H1 (cell line): ENCODE data around the gene SPRN. TPM values are rescaled to one million over a fixed set of nuclear protein-coding genes. Genes with fewer than 3 reads are reported as not detected.

Experiments
- CTCF ChIA-PET: fragments of 300-600 bp; sonication (Branson Sonifier 250); formaldehyde crosslinking; loops from one replicate; lab custom pipeline; 2021; ENCODE audit not compliant: partially characterized antibody; lab: Charles Lee
- POLR2A ChIA-PET: fragments of 300-600 bp; sonication (Branson Sonifier 250); formaldehyde crosslinking; loops from one replicate; lab custom pipeline; 2021; ENCODE audit warnings: inconsistent platforms; ENCODE audit not compliant: partially characterized antibody; lab: Charles Lee
- DNase-seq, 2 experiments: peaks; one replicate each; pipeline versions ENCODE4 v3.0.0 to v3.0.0-alpha.2; 2010 to 2022; ENCODE audit warnings: low spot score in 2 of 2, low read depth in 1 of 2, mixed read lengths in 1 of 2
- FAIRE-seq: peaks from 2 replicates; lab custom pipeline; 2011; peaks lifted over from hg19 to GRCh38; lab: Jason Lieb, UNC
- H2AFZ ChIP-seq: 2 replicates; pipeline ENCODE4 v1.8.1; 2012; ENCODE audit warnings: low read length, inconsistent platforms
- H2AK5ac ChIP-seq: 2 replicates; pipeline ENCODE4 v1.6.1; 2013; ENCODE audit warnings: low read depth, low read length
- H2BK120ac ChIP-seq: replicated peaks from 2 replicates; pipeline ENCODE3; 2013; ENCODE audit warnings: low read depth, low read length, inconsistent platforms
- H2BK12ac ChIP-seq: 2 replicates; pipeline ENCODE4 v1.6.1; 2013; ENCODE audit warnings: low read depth, low read length
- H2BK15ac ChIP-seq: 2 replicates; pipeline ENCODE4 v1.6.1; 2013; ENCODE audit warnings: low read length
- H2BK20ac ChIP-seq: 2 replicates; pipeline ENCODE4 v1.6.1; 2013; ENCODE audit warnings: low read length
- H2BK5ac ChIP-seq: 2 replicates; pipeline ENCODE4 v1.6.1; 2013; ENCODE audit warnings: low read depth, low read length
- H3K14ac ChIP-seq: 2 replicates; pipeline ENCODE4 v1.6.1; 2013; ENCODE audit warnings: inconsistent platforms; ENCODE audit not compliant: insufficient read length
- H3K18ac ChIP-seq: 2 replicates; pipeline ENCODE4 v1.6.1; 2013; ENCODE audit warnings: low read length; ENCODE audit errors: extremely low read depth
- H3K23ac ChIP-seq: 2 replicates; pipeline ENCODE4 v1.6.1; 2013; ENCODE audit warnings: inconsistent platforms; ENCODE audit not compliant: insufficient read length
- H3K23me2 ChIP-seq: 2 replicates; pipeline ENCODE4 v1.6.1; 2013; ENCODE audit warnings: low read depth, low read length
- H3K27ac ChIP-seq: 2 replicates; pipeline ENCODE4 v1.6.1; 2011; ENCODE audit warnings: low read depth, low read length, inconsistent platforms
- H3K27me3 ChIP-seq, 4 experiments: replicated peaks in 1 of 4; 1 replicate in 1 of 4; 2 replicates in 3 of 4; pipeline versions ENCODE4 v1.6.1 to v1.8.1; 2011 to 2013; ENCODE audit warnings: low read length in 3 of 4, mild to moderate bottlenecking in 3 of 4, inconsistent platforms in 2 of 4, mixed read lengths in 2 of 4, moderate library complexity in 1 of 4; ENCODE audit not compliant: control insufficient read depth in 3 of 4, insufficient read depth in 3 of 4; ENCODE audit errors: extremely low read depth in 1 of 4
- H3K36me3 ChIP-seq, 4 experiments: 2 replicates each; pipeline versions ENCODE4 v1.6.1 to v1.8.1; 2011 to 2013; ENCODE audit warnings: mild to moderate bottlenecking in 4 of 4, low read length in 3 of 4, moderate library complexity in 2 of 4, control low read depth in 1 of 4, inconsistent platforms in 1 of 4; ENCODE audit not compliant: insufficient read depth in 4 of 4, control insufficient read depth in 2 of 4
- H3K4ac ChIP-seq: replicated peaks from 2 replicates; pipeline ENCODE3; 2013; ENCODE audit warnings: low read length, low read depth, mixed read lengths, inconsistent platforms; ENCODE audit not compliant: insufficient read length
- H3K4me1 ChIP-seq, 4 experiments: replicated peaks in 1 of 4; 1 replicate in 1 of 4; 2 replicates in 3 of 4; pipeline versions ENCODE4 v1.6.1 to v1.8.1; 2011 to 2013; ENCODE audit warnings: low read length in 3 of 4, inconsistent platforms in 2 of 4, mixed read lengths in 1 of 4; ENCODE audit not compliant: insufficient read depth in 4 of 4, control insufficient read depth in 3 of 4
- H3K4me2 ChIP-seq, 2 experiments: 2 replicates each; pipeline versions ENCODE4 v1.6.1 to v1.8.1; 2011 to 2013; ENCODE audit warnings: low read depth in 2 of 2, low read length in 2 of 2, control low read depth in 1 of 2, inconsistent platforms in 1 of 2, mild to moderate bottlenecking in 1 of 2; ENCODE audit not compliant: insufficient read depth in 1 of 2
- H3K4me3 ChIP-seq, 4 experiments: fragments of 200-600, 300-600 bp in 1 of 4; sonication (generic), shearing (Covaris generic), sonication (Bioruptor Twin) in 1 of 4; 2 replicates each; pipeline versions ENCODE4 v1.5.1 to v1.8.1; 2011 to 2016; ENCODE audit warnings: low read length in 4 of 4, low read depth in 3 of 4, control low read depth in 2 of 4, inconsistent platforms in 2 of 4, mild to moderate bottlenecking in 2 of 4, mixed read lengths in 1 of 4, moderate library complexity in 1 of 4; ENCODE audit not compliant: insufficient read depth in 2 of 4; ENCODE audit errors: extremely low read depth in 1 of 4
- H3K56ac ChIP-seq: replicated peaks from 2 replicates; pipeline ENCODE3; 2013; ENCODE audit warnings: low read depth, mild to moderate bottlenecking, mixed read lengths, low read length, inconsistent platforms; ENCODE audit not compliant: insufficient read length
- H3K79me1 ChIP-seq: 2 replicates; pipeline ENCODE4 v1.6.1; 2013; ENCODE audit warnings: low read depth, low read length, control low read depth
- H3K79me2 ChIP-seq, 2 experiments: 2 replicates each; pipeline versions ENCODE4 v1.6.1 to v1.8.1; 2012 to 2013; ENCODE audit warnings: low read length in 2 of 2, mild to moderate bottlenecking in 2 of 2, inconsistent platforms in 1 of 2; ENCODE audit not compliant: insufficient read depth in 2 of 2, control insufficient read depth in 1 of 2
- H3K9ac ChIP-seq, 4 experiments: replicated peaks in 1 of 4; 1 replicate in 1 of 4; 2 replicates in 3 of 4; pipeline versions ENCODE4 v1.6.1 to v1.8.1; 2011 to 2013; ENCODE audit warnings: low read depth in 3 of 4, low read length in 3 of 4, control low read depth in 2 of 4, mild to moderate bottlenecking in 2 of 4, moderate library complexity in 2 of 4, inconsistent platforms in 1 of 4; ENCODE audit errors: extremely low read depth in 1 of 4
- H3K9me3 ChIP-seq, 2 experiments: 2 replicates each; pipeline versions ENCODE4 v1.6.1 to v1.8.1; 2012 to 2013; ENCODE audit warnings: mild to moderate bottlenecking in 2 of 2, moderate library complexity in 2 of 2, control low read depth in 1 of 2, inconsistent platforms in 1 of 2, low read depth in 1 of 2, low read length in 1 of 2, mixed read lengths in 1 of 2; ENCODE audit not compliant: insufficient read depth in 2 of 2
- H4K20me1 ChIP-seq, 2 experiments: replicated peaks in 1 of 2; 2 replicates each; pipeline versions ENCODE3 to v1.8.1; 2011 to 2013; ENCODE audit warnings: inconsistent platforms in 2 of 2, low read length in 2 of 2, mild to moderate bottlenecking in 1 of 2; ENCODE audit not compliant: insufficient read depth in 2 of 2, control insufficient read depth in 1 of 2
- H4K5ac ChIP-seq: 2 replicates; pipeline ENCODE4 v1.6.1; 2013; ENCODE audit warnings: low read length, low read depth, mixed read lengths, inconsistent platforms; ENCODE audit not compliant: insufficient read length
- H4K8ac ChIP-seq: 2 replicates; pipeline ENCODE4 v1.8.0; 2013; ENCODE audit warnings: mild to moderate bottlenecking, moderate library complexity, low read length, inconsistent platforms; ENCODE audit not compliant: insufficient read depth; ENCODE audit errors: extremely low read depth
- H4K91ac ChIP-seq: replicated peaks from 2 replicates; pipeline ENCODE3; 2013; ENCODE audit warnings: low read length, mixed read lengths, inconsistent platforms; ENCODE audit not compliant: insufficient read length
- POLR2A ChIP-seq, 2 experiments: IDR thresholded peaks; 1 replicate in 1 of 2; 2 replicates in 1 of 2; pipeline ENCODE4 v1.6.1; 2011; ENCODE audit warnings: low read depth in 2 of 2, low read length in 2 of 2, mild to moderate bottlenecking in 2 of 2; ENCODE audit errors: control extremely low read depth in 1 of 2
- SP2 ChIP-seq: IDR thresholded peaks from 2 replicates; pipeline ENCODE4 v1.6.1; 2012; ENCODE audit warnings: mild to moderate bottlenecking, low read length, inconsistent platforms
- WGBS, 2 experiments: shearing (Covaris generic) in 1 of 2; methylation state at CpG; one replicate each; pipeline versions ENCODE4 v1.1.6 to v1.1.7; 2013 to 2015; ENCODE audit warnings: low lambda C conversion rate in 2 of 2, mixed read lengths in 2 of 2, inconsistent platforms in 1 of 2, low coverage in 1 of 2, missing lambda C conversion rate in 1 of 2; ENCODE audit not compliant: insufficient replicate concordance in 2 of 2, insufficient coverage in 1 of 2, insufficient read length in 1 of 2; ENCODE audit errors: extremely low coverage in 1 of 2, missing lambda C conversion rate in 1 of 2; 5-methylcytosine and 5-hydroxymethylcytosine counted together
- polyA plus RNA-seq, 7 experiments: library from polyadenylated mRNA; depleted of rRNA in 3 of 7; stranded (reverse) in 5 of 7; unstranded in 2 of 7; fragments of >200 nt in 5 of 7; fragments of 200-250 nt in 2 of 7; gene quantifications; 1 replicate in 5 of 7; 2 replicates in 1 of 7; 4 replicates in 1 of 7; pipeline versions ENCODE4 v1.2.1 to v1.2.3, GENCODE V29; 2011 to 2013; ENCODE audit warnings: missing spikeins in 2 of 7, mixed read lengths in 2 of 7
- total RNA-seq: library from RNA; stranded (reverse); fragmentation: NEBNext Ultra II Directional; extraction: Animal tissue kit (Norgen Biotek cat#: 25700); gene quantifications from 2 replicates; pipeline ENCODE4 v1.2.1, GENCODE V29; 2021

Gene SPRN
- total and polyA plus RNA-seq, 2 of the 8 experiments (the other 6 are each of a cell fraction or from before 2014, with no cell fraction given): 0.23 to 0.24 TPM

- Histone ChIP-seq H3K36me3 (peaks cover 0 to 14% (median 2%) of the 10 kb centered on the region in 4 experiments; a peak in 3 of 8 replicates), H4K5ac (no peak overlapping the region)
These were observed 5.0 kb downstream of the SPRN start for GRCh38 chr10:133419211-133419950.

More at GRCh38 chr10:133419211-133419950, 5.0 kb downstream of the SPRN start:
- Histone ChIP-seq H3K4me2 (no peak overlapping the region), H3K23ac (no peak overlapping the region), H3K4me3 (no peak overlapping the region), H3K14ac (no peak overlapping the region)
- CTCF ChIA-PET: interaction anchor here (1.0 to 1.6 kb wide), 5 partner anchors 18 to 154 kb away, joined by 3 to 4 read pairs (median 3); no protein-coding TSS in a partner anchor
- TF ChIP-seq SP2 (no peak), POLR2A (IDR thresholded peaks at IDR 0.05; ENCODE audit: control extremely low read depth in 1 of 2, low read depth in 2 of 2, low read length in 2 of 2) (peak in 1 of 2 experiments; percentile 17; a peak in 1 of 3 replicates)
- TF ChIP-seq, all 59 proteins: peak for 1
- Histone ChIP-seq H4K8ac (peak overlapping the region; percentile 14; the same call in 1 of the 2 replicates), H3K79me2 (no peaks in the 10 kb centered on the region), H3K4me1 (peaks cover 0 to 6% (median 0%) of the 10 kb centered on the region in 4 experiments; a peak in 2 of 7 replicates), H2BK5ac (no peak overlapping the region), H3K27ac (no peak overlapping the region), H4K20me1 (peaks cover 5 to 23% of the 10 kb centered on the region in 2 experiments), H2AK5ac (no peak overlapping the region), H3K9me3 (peaks cover 0 to 10% of the 10 kb centered on the region in 2 experiments; a peak in 1 of 4 replicates), H3K4ac (no peak overlapping the region), H3K79me1 (no peaks in the 10 kb centered on the region), H3K23me2 (peaks cover 3% of the 10 kb centered on the region; the same call in 1 of the 2 replicates), H2BK120ac (no peak overlapping the region), H3K27me3 (peaks cover 0 to 3% (median under 1%) of the 10 kb centered on the region in 4 experiments; a peak in 2 of 7 replicates), H2AFZ (no peak overlapping the region), H4K91ac (no peak overlapping the region), H2BK20ac (no peak overlapping the region), H3K9ac (no peak overlapping the region), H2BK15ac (no peak overlapping the region), H2BK12ac (no peak overlapping the region), H3K18ac (no peak overlapping the region), H3K56ac (no peak overlapping the region)
- POLR2A ChIA-PET: interaction anchor here (0.9 to 2.0 kb wide), 4 partner anchors 18 to 154 kb away, joined by 3 to 5 read pairs (median 4); no protein-coding TSS in a partner anchor
- whole genome bisulfite sequencing, 2 experiments: 89% methylated on average over 31 of the region's 34 CpGs; no CpG with 5 or more reads in 1 of the 2 experiments
- FAIRE-seq (no peak), DNase-seq (no peak)
